ENCODE data around the gene GSKIP.
"Not testable (repeated sequence)": the region's sequence is repeated elsewhere in the genome, so short reads cannot be mapped to it uniquely, and the experiment has no call there.

Gene GSKIP

GRCh38 chr14:96362965-96363750, at the start of gene GSKIP, which contains the start of gene ATG2B:
Gene GSKIP (plus strand): TSS chr14:96363526. CDS start chr14:96382248, 18,722 bp downstream.
Gene ATG2B (minus strand): TSS chr14:96363341. CDS start chr14:96362976, 365 bp downstream.
- peak; percentile 41 for DNase-seq (ENCODE audit: low read depth)

GRCh38 chr14:96316087-96316486, 47.2 kb upstream of the GSKIP start:
- no peak for DNase-seq (ENCODE audit: low read depth)

GRCh38 chr14:96318836-96319235, 44.5 kb upstream of the GSKIP start:
- DNase-seq (ENCODE audit: low read depth) = no peak

GRCh38 chr14:96320605-96321004, 42.7 kb upstream of the GSKIP start:
- no peak for DNase-seq (ENCODE audit: low read depth)

DNA sequence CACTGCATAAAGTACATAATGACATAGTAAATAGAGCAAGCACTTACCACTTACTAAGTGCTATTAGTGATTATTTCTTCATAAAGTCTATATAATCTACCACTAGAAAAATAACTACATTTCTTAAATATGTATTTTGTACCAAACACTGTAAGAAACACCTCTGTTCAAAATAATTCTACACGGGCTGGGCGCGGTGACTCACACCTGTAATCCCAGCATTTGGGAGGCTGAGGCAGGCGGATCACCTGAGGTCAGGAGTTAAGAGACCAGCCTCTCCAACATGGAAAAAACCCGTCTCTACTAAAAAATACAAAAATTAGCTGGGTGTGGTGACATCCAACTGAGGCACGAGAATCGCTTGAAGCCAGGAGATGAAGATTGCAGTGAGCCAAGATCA, 39.1 kb upstream of the GSKIP start:
- DNase-seq (ENCODE audit: low read depth) = no peak

DNA sequence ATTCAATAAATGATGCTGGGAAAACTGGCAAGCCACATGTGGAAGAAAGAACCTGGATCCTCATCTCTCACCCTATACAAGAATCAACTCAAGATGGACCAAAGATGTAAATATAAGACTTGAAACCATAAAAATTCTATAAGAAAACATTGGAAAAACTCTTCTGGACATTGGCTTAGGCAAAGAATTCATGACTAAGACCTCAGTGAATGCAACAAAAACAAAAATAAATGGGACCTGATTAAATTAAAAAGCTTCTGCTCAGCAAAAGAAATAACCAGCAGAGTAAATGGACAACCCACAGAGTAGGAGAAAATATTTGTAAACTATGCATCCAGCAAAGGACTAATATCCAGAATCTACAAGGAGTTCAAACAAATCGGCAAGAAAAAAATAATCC, 24.8 kb upstream of the GSKIP start:
- no peak for DNase-seq (ENCODE audit: low read depth)

DNA sequence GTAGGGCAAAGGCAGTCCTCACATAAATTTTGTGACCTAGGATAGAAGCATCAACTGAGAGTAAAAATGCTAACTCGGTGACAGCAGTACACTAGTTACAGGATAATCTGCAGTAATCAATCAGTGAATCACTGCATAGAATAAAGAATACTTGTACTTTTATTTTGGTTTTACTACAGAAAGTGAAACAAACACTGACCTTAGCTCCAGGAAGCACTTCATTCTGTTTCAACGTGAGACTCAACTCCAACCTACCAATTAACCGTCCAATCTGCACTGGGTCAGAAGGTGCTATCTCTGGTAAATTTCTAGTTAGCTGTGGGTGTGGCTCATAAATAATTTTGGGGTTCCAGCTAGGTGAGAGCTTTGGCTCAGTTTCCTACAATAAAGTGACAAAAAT, 22.0 kb upstream of the GSKIP start:
- DNase-seq (ENCODE audit: low read depth) = no peak

GRCh38 chr14:96345669-96346068, 17.7 kb upstream of the GSKIP start:
- no peak for DNase-seq (ENCODE audit: low read depth)

DNA sequence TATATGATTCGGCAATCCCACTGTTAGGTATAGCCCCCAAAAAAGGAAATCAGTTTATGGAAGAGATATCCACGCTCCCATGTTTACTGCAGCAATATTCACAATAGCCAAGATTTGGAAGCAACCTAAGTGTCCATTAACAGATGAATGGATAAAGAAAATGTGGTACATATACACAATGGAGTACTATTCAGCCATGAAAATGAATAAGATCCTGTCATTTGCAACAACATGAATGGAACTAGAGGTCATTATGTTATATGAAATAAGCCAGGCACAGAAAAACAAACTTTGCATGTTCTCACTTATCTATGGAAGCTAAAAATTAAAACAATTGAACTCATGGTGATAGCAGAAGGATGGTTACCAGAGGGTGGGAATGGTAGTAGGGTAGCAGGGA, 15.4 kb upstream of the GSKIP start:
- DNase-seq (ENCODE audit: low read depth) = not testable (repeated sequence)

DNA sequence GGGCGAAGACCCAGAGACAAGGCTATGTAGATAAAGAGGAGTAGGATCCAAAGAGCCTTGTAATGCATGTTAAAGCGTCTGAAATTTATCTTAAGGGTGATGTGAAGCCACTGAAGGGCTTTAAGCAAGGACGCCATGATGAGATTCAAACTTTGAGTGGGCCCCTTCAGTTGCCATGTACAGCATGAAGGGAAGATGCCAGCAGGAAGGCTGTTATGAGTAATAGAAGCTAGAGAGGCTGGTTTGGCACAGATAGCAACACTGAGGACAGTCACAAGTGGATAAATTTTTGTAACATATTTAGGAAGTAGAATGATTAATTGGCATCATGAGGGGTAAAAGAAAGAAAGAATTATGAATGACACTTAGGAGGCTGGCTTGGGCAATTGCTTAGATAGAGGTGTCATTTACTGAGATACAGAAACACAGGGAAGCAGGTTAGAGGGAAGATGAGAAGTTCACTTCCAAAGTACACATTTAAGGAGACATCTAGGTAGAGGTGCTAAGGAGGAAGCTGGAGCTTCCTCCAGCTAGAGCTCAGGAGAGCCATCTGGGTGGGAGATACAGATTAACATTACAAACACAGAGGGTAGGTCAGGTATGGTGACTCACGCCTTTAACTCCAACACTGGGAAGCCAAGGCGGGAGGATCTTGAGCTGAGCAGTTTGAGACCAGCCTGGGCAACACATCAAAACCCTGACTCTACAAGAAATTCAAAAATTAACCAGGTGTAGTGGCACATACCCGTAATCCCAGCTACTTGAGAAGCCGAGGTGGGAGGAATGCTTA, 13.8 kb upstream of the GSKIP start:
- no peak for DNase-seq (ENCODE audit: low read depth)

DNA sequence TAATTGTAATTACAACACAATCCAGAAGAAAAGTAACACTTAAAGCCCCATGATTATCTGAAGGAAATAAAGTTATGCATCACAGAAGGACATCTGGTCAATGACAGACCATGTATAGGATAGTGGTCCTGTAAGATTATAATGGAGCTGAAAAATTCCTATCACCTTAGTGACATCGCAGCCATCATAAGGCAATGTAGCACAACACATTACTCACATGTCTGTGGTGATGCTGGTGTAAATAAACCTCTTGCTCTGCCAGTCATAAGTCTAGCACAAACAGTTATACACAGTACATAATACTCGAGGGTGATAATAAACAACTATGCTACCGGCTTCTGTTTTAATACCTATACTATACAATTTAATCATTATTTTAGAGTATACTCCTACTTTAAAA, 11.3 kb upstream of the GSKIP start:
- DNase-seq (ENCODE audit: low read depth) = no peak

GRCh38 chr14:96352708-96353107, 10.6 kb upstream of the GSKIP start:
- DNase-seq (ENCODE audit: low read depth) = no peak

DNA sequence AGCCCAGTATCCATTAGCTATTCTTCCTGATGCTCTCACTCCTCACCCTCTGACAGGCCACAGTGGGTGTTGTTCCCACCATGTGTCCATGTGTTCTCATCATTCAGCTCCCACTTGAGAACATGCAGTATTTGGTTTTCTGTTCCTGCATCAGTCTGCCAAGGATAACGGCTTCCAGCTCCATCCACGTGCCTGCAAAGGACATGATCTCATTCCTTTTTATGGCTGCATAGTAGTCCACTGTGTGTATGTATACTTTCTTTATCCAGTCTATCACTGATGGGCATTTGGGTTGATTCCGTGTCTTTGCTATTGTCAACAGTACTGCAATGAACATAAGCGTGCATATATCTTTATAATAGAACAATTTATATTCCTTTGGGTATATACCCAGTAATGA, 9.1 kb upstream of the GSKIP start:
- DNase-seq (ENCODE audit: low read depth) = no peak

- no peak for DNase-seq (ENCODE audit: low read depth)
These were observed 6.1 kb upstream of the GSKIP start for GRCh38 chr14:96357216-96357615.

DNA sequence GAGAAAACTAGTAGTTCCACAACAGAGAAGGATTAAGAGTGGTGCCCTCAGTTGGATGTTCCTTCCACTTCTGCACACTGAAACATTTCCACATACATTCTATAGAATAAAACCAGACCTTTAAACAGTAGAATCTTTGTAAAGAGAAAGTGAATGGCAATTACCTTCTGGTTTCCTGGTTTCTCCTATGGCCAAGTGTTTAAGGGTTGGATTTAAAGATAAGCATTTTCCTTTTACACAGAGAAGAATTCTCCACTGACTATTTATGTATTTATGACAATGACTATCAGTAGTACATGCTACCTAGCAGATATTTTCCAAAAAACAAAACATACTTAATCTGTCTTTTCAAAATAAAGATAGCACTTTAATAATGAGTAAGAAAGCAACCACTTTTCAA, 3.4 kb upstream of the GSKIP start:
- no peak for DNase-seq (ENCODE audit: low read depth)

GRCh38 chr14:96362071-96362964, 1.0 kb upstream of the GSKIP start:
- no peak for DNase-seq (ENCODE audit: low read depth)

- DNase-seq (ENCODE audit: low read depth) = peak; percentile 10
These were observed 518 bp downstream of the GSKIP start for GRCh38 chr14:96363751-96364336.

DNA sequence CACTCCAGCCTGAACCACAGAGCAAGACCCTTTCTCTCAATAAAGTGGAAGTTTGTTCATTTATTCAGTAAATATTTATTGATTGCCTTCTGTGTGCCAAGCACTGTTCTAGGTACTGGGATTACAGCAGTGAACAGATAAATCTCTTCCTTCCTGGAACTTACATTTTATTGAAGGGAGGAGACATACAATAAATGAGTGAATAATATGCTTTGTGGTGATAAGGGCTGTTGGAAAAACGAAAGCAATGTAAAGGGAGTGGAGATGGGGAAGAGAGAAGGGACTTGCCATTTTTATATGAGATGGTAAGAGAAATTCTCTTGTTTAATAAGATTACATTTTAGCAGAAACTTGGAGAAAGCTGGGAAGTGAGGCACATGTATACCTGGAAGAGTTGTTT, 1.6 kb downstream of the GSKIP start:
- DNase-seq (ENCODE audit: low read depth) = no peak

GRCh38 chr14:96368534-96368933, 5.2 kb downstream of the GSKIP start:
- no peak for DNase-seq (ENCODE audit: low read depth)

- DNase-seq (ENCODE audit: low read depth) = no peak
These were observed 7.2 kb downstream of the GSKIP start for GRCh38 chr14:96370528-96370927.

GRCh38 chr14:96373538-96373937, 10.2 kb downstream of the GSKIP start:
- no peak for DNase-seq (ENCODE audit: low read depth)

- DNase-seq (ENCODE audit: low read depth) = no peak
These were observed 12.8 kb downstream of the GSKIP start for GRCh38 chr14:96376093-96376492.
